IMR-90 (cell line): Measurements from ENCODE around the gene PTPN3. TPM values are rescaled to one million over a fixed set of nuclear protein-coding genes. Genes with fewer than 3 reads are reported as not detected.

Experiments used
- ATAC-seq: fragments of 200-7000 bp; cut with Tn5 transposase; 2 replicates; pipeline ENCODE4 v1.9.1; 2020; ENCODE audit warnings: low read depth, mild to moderate bottlenecking, moderate library complexity
- BruUV-seq: library from RNA; stranded (reverse); fragments of 400-500 nt; replicated peaks from 2 replicates; lab custom pipeline; 2021; lab: Mats Ljungman, UMichigan
- CTCF ChIA-PET: fragments of 300-600 bp; formaldehyde crosslinking; extraction: SDS; loops from one replicate; lab custom pipeline; 2021; ENCODE audit warnings: antibody characterized with exemption; lab: Yijun Ruan, JAX
- POLR2A ChIA-PET: fragments of 300-600 bp; sonication (Branson Sonifier 250); formaldehyde crosslinking; loops from one replicate; lab custom pipeline; 2022; ENCODE audit warnings: antibody characterized with exemption; ENCODE audit not compliant: unreplicated experiment; lab: Charles Lee
- DNase-seq: peaks from one replicate; pipeline ENCODE4 v3.0.0; 2013
- H2AFZ ChIP-seq: replicated peaks from 2 replicates; pipeline ENCODE3; 2013; ENCODE audit warnings: low read length, mild to moderate bottlenecking; ENCODE audit not compliant: poor library complexity
- H2AK5ac ChIP-seq: 2 replicates; pipeline ENCODE4 v1.6.1; 2013; ENCODE audit warnings: low read depth, low read length, inconsistent platforms
- H2AK9ac ChIP-seq: replicated peaks from 2 replicates; pipeline ENCODE3; 2013; ENCODE audit warnings: mild to moderate bottlenecking, low read depth, low read length, moderate library complexity; ENCODE audit not compliant: poor library complexity
- H2BK120ac ChIP-seq: 2 replicates; pipeline ENCODE4 v1.6.1; 2013; ENCODE audit warnings: low read depth, low read length, inconsistent platforms
- H2BK15ac ChIP-seq: 3 replicates; pipeline ENCODE4 v1.6.1; 2013; ENCODE audit warnings: low read depth, low read length, inconsistent platforms
- H2BK20ac ChIP-seq: 2 replicates; pipeline ENCODE4 v1.6.1; 2013; ENCODE audit warnings: low read depth, mild to moderate bottlenecking, inconsistent platforms, low read length, moderate library complexity
- H2BK5ac ChIP-seq: 2 replicates; pipeline ENCODE4 v1.6.1; 2013; ENCODE audit warnings: mild to moderate bottlenecking, low read depth, low read length, inconsistent platforms; ENCODE audit not compliant: poor library complexity, severe bottlenecking
- H3K14ac ChIP-seq: replicated peaks from 2 replicates; pipeline ENCODE4 v1.6.1; 2013; ENCODE audit warnings: low read depth, low read length, inconsistent platforms
- H3K18ac ChIP-seq: 2 replicates; pipeline ENCODE4 v1.6.1; 2013; ENCODE audit warnings: low read depth, low read length, control low read depth
- H3K23ac ChIP-seq: 2 replicates; pipeline ENCODE4 v1.6.1; 2013; ENCODE audit warnings: low read depth, low read length, inconsistent platforms
- H3K27ac ChIP-seq: 2 replicates; pipeline ENCODE4 v1.5.1; 2013; ENCODE audit warnings: mild to moderate bottlenecking, control low read depth, low read length; ENCODE audit not compliant: insufficient read depth
- H3K27me3 ChIP-seq: 2 replicates; pipeline ENCODE4 v1.6.1; 2013; ENCODE audit warnings: low read length; ENCODE audit not compliant: control insufficient read depth, insufficient read depth
- H3K36me3 ChIP-seq: 2 replicates; pipeline ENCODE4 v1.6.1; 2013; ENCODE audit warnings: low read length, mixed read lengths; ENCODE audit not compliant: control insufficient read depth, insufficient read depth
- H3K4ac ChIP-seq: 2 replicates; pipeline ENCODE4 v1.6.1; 2013; ENCODE audit warnings: low read depth, low read length, inconsistent platforms
- H3K4me1 ChIP-seq: 2 replicates; pipeline ENCODE4 v1.6.1; 2013; ENCODE audit warnings: low read length, mixed read lengths; ENCODE audit not compliant: control insufficient read depth, insufficient read depth
- H3K4me2 ChIP-seq: 2 replicates; pipeline ENCODE4 v1.6.1; 2013; ENCODE audit warnings: low read depth, mild to moderate bottlenecking, control low read depth, low read length, moderate library complexity
- H3K4me3 ChIP-seq: 2 replicates; pipeline ENCODE4 v1.5.1; 2013; ENCODE audit warnings: low read depth, mild to moderate bottlenecking, control low read depth, low read length, moderate library complexity; ENCODE audit not compliant: insufficient read depth
- H3K56ac ChIP-seq: 2 replicates; pipeline ENCODE4 v1.6.1; 2013; ENCODE audit warnings: low read length, inconsistent platforms; ENCODE audit not compliant: insufficient read depth; ENCODE audit errors: extremely low read depth
- H3K79me1 ChIP-seq, 2 experiments: 2 replicates each; pipeline ENCODE4 v1.6.1; 2013; ENCODE audit warnings: low read length in 2 of 2, inconsistent platforms in 1 of 2, low read depth in 1 of 2
- H3K9ac ChIP-seq: 2 replicates; pipeline ENCODE4 v1.6.1; 2013; ENCODE audit warnings: low read depth, low read length, control low read depth
- H3K9me1 ChIP-seq: 2 replicates; pipeline ENCODE4 v1.6.1; 2013; ENCODE audit warnings: low read length, inconsistent platforms; ENCODE audit not compliant: insufficient read depth
- H3K9me3 ChIP-seq: 2 replicates; pipeline ENCODE4 v1.6.1; 2013; ENCODE audit warnings: low read length; ENCODE audit not compliant: control insufficient read depth, insufficient read depth
- H4K20me1 ChIP-seq: 2 replicates; pipeline ENCODE4 v1.6.1; 2013; ENCODE audit warnings: low read length, inconsistent platforms; ENCODE audit not compliant: insufficient read depth
- H4K5ac ChIP-seq: 2 replicates; pipeline ENCODE4 v1.6.1; 2013; ENCODE audit warnings: mild to moderate bottlenecking, low read depth, low read length, control low read depth
- H4K8ac ChIP-seq, 2 experiments: 2 replicates each; pipeline ENCODE4 v1.6.1; 2013; ENCODE audit warnings: low read depth in 2 of 2, low read length in 2 of 2, control low read depth in 1 of 2, inconsistent platforms in 1 of 2
- H4K91ac ChIP-seq: 2 replicates; pipeline ENCODE4 v1.6.1; 2013; ENCODE audit warnings: low read depth, low read length, inconsistent platforms; ENCODE audit not compliant: insufficient read depth
- CHD1 ChIP-seq: IDR thresholded peaks from 2 replicates; pipeline ENCODE4 v1.6.1; 2012; ENCODE audit warnings: low read depth, low read length, improper control_type of control experiment
- FOS ChIP-seq: fragments of 150-350 bp; IDR thresholded peaks from 2 replicates; pipeline ENCODE4 v1.6.1; 2016; ENCODE audit warnings: low read depth, low read length
- MAFK ChIP-seq: IDR thresholded peaks from 2 replicates; pipeline ENCODE4 v1.6.1; 2012; ENCODE audit warnings: low read depth, low read length, improper control_type of control experiment
- POLR2A ChIP-seq: IDR thresholded peaks from 2 replicates; pipeline ENCODE4 v1.6.1; 2012; ENCODE audit warnings: mild to moderate bottlenecking, low read depth, low read length
- RCOR1 ChIP-seq: IDR thresholded peaks from 2 replicates; pipeline ENCODE4 v1.6.1; 2012; ENCODE audit warnings: mild to moderate bottlenecking, low read length, improper control_type of control experiment; ENCODE audit not compliant: insufficient replicate concordance
- RFX5 ChIP-seq: IDR thresholded peaks from 2 replicates; pipeline ENCODE4 v1.8.0; 2012; ENCODE audit warnings: low read depth, mild to moderate bottlenecking, low read length, moderate library complexity
- WGBS, 2 experiments: methylation state at CpG; one replicate each; pipeline versions ENCODE4 v1.1.5 to v1.1.7; 2013; ENCODE audit warnings: missing lambda C conversion rate in 2 of 2; ENCODE audit not compliant: insufficient read length in 1 of 2; ENCODE audit errors: extremely low coverage in 2 of 2; 5-methylcytosine and 5-hydroxymethylcytosine counted together
- dilution Hi-C: fragments of 300-500 bp; cut with HindIII; formaldehyde crosslinking; loops from one replicate; pipeline ENCODE4 v1.14.3; 2018; ENCODE audit warnings: low sequenced_read_pairs; ENCODE audit not compliant: unreplicated experiment
- in situ Hi-C: fragments of 300-500 bp; cut with MboI; formaldehyde crosslinking; loops from 3 replicates; pipeline ENCODE4 v1.14.3; 2019; ENCODE audit warnings: low sequenced_read_pairs, inconsistent platforms, mixed read lengths
- intact Hi-C: fragments of 100-400 bp; cut with micrococcal nuclease; formaldehyde crosslinking; loops from 2 replicates; pipeline ENCODE4 v1.10.0; 2022
- polyA plus RNA-seq, 3 experiments: library from polyadenylated mRNA; depleted of rRNA; stranded (reverse); fragments of >200 nt; gene quantifications; 2 replicates each; pipeline ENCODE4 v1.2.3, GENCODE V29; 2012; ENCODE audit warnings: low replicate concordance in 1 of 3
- total RNA-seq: library from RNA; depleted of rRNA; stranded (reverse); fragments of >200 nt; gene quantifications from 2 replicates; pipeline ENCODE4 v1.2.3, GENCODE V29; 2012
- TF ChIP-seq, protein P1 (sequence below): fragments of 150-350 bp; IDR thresholded peaks from 2 replicates; pipeline ENCODE4 v1.6.1; 2016; ENCODE audit warnings: low read depth, mild to moderate bottlenecking, low read length, moderate library complexity, borderline replicate concordance

Gene PTPN3
- total and polyA plus RNA-seq, 2 of the 4 experiments (the other 2 are of a cell fraction), result 0.72 to 0.89 TPM

DNA sequence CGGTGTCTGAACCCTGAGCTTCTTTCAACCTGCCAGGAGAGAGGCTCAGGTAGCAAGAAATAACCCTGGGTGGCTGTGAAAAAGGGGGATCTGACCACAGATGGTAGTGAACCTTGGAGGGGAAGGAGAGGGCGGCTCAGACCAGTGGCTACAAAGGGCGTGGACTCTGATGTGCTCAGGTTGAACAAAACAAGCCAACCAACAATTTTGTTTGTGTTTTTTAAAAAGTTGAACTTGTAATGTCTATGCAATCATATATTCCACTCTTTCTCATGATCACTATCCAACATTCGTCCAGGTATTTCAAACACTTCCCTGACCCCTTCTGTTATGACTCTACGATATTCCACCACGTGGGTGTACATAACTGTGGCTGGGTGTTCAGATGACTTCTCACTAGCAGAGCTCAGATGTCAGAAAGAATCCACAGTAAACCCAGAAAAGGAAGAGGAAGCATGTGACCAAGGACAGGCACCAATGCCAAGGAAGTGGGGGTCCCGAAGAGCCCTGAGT, 20.0 kb downstream of the PTPN3 start:
- TF ChIP-seq RFX5 (no peak), FOS (no peak), CHD1 (no peak), RCOR1 (no peak), POLR2A (no peak), MAFK (no peak)
- TF ChIP-seq, protein P1, sequence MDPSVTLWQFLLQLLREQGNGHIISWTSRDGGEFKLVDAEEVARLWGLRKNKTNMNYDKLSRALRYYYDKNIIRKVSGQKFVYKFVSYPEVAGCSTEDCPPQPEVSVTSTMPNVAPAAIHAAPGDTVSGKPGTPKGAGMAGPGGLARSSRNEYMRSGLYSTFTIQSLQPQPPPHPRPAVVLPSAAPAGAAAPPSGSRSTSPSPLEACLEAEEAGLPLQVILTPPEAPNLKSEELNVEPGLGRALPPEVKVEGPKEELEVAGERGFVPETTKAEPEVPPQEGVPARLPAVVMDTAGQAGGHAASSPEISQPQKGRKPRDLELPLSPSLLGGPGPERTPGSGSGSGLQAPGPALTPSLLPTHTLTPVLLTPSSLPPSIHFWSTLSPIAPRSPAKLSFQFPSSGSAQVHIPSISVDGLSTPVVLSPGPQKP, result no peak
- H3K36me3 ChIP-seq, result no peaks in the 10 kb centered on the region
- H3K4me2 ChIP-seq, result no peak overlapping the region
- H3K9ac ChIP-seq, result no peak overlapping the region
- no peaks in the 10 kb centered on the region for H3K9me1 ChIP-seq
- no peaks in the 10 kb centered on the region for H3K79me1 ChIP-seq
- no peak overlapping the region for H3K4me3 ChIP-seq
- H3K4me1 ChIP-seq, result no peaks in the 10 kb centered on the region
- 33% methylated on average over 2 of the region's 7 CpGs; no CpG with 5 or more reads in 1 of the 2 experiments for WGBS, 2 experiments
- intact Hi-C loops (no loop called here), in situ Hi-C loops (no loop called here), dilution Hi-C loops (no loop called here)
- H3K18ac ChIP-seq, result no peak overlapping the region
- POLR2A ChIA-PET, result no interaction called here
- no peak overlapping the region for H3K27ac ChIP-seq
- H3K14ac ChIP-seq, result no peak overlapping the region
- CTCF ChIA-PET, result interaction anchor here (0.8 kb wide), 1 partner anchor 13 kb away, joined by 3 read pairs; no protein-coding TSS in a partner anchor
- no peak overlapping the region for H2BK5ac ChIP-seq
- ATAC-seq, result no peak
- H3K23ac ChIP-seq, result no peak overlapping the region
- H3K4ac ChIP-seq, result no peak overlapping the region
- no peak overlapping the region for H4K8ac ChIP-seq
- H2AFZ ChIP-seq, result no peak overlapping the region
- no peak overlapping the region for H2BK120ac ChIP-seq
- BruUV-seq, result no TSS peak
- H4K5ac ChIP-seq, result no peak overlapping the region
- no peaks in the 10 kb centered on the region for H4K20me1 ChIP-seq
- peaks cover 2% of the 10 kb centered on the region; the same call in 1 of the 2 replicates for H3K27me3 ChIP-seq
- H2AK9ac ChIP-seq, result no peak overlapping the region
- no peak overlapping the region for H4K91ac ChIP-seq
- no peak for DNase-seq
- no peak overlapping the region for H2AK5ac ChIP-seq
- H3K9me3 ChIP-seq, result no peaks in the 10 kb centered on the region
- no peak overlapping the region for H2BK15ac ChIP-seq
- no peak overlapping the region for H3K56ac ChIP-seq
- no peak overlapping the region for H2BK20ac ChIP-seq
